Neural progenitor cell (in vitro differentiated cells): ENCODE measurements around the gene CDK9.

Source experiments
- EZH2 ChIP-seq: fragments of 200-600 bp; sonication (generic); IDR thresholded peaks from 2 replicates; pipeline ENCODE4 v1.6.1; 2017; ENCODE audit warnings: antibody characterized with exemption, mild to moderate bottlenecking, moderate library complexity
- EZH2phosphoT487 ChIP-seq: fragments of 200-600 bp; sonication (generic); IDR thresholded peaks from 2 replicates; pipeline ENCODE4 v1.6.1; 2017; ENCODE audit warnings: antibody characterized with exemption
- TF ChIP-seq, protein P1 (sequence below): fragments of 200-600 bp; sonication (generic); IDR thresholded peaks from 2 replicates; pipeline ENCODE4 v1.5.1; 2017; ENCODE audit warnings: antibody characterized with exemption, mild to moderate bottlenecking

GRCh38 chr9:127763918-127764384 is 21.9 kb upstream of the CDK9 start:
- TF ChIP-seq, protein P1, sequence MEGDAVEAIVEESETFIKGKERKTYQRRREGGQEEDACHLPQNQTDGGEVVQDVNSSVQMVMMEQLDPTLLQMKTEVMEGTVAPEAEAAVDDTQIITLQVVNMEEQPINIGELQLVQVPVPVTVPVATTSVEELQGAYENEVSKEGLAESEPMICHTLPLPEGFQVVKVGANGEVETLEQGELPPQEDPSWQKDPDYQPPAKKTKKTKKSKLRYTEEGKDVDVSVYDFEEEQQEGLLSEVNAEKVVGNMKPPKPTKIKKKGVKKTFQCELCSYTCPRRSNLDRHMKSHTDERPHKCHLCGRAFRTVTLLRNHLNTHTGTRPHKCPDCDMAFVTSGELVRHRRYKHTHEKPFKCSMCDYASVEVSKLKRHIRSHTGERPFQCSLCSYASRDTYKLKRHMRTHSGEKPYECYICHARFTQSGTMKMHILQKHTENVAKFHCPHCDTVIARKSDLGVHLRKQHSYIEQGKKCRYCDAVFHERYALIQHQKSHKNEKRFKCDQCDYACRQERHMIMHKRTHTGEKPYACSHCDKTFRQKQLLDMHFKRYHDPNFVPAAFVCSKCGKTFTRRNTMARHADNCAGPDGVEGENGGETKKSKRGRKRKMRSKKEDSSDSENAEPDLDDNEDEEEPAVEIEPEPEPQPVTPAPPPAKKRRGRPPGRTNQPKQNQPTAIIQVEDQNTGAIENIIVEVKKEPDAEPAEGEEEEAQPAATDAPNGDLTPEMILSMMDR, result peak; percentile 60
- TF ChIP-seq EZH2phosphoT487 (no peak), EZH2 (no peak)
